Erythroblast (primary cell): Measurements from ENCODE around the gene DOCK1.

ENCODE experiments used
- DNase-seq, 2 experiments: peaks; one replicate each; lab custom pipeline; 2025; lab: John Stamatoyannopoulos, UW
- GATA1 ChIP-seq: IDR thresholded peaks from 2 replicates; pipeline ENCODE4 v1.6.1; 2011; ENCODE audit warnings: low read depth, mild to moderate bottlenecking, control low read depth, low read length, moderate library complexity
- POLR2A ChIP-seq: IDR thresholded peaks from 2 replicates; pipeline ENCODE4 v1.6.1; 2011; ENCODE audit warnings: mild to moderate bottlenecking, low read length

DOCK1 gene

DNA sequence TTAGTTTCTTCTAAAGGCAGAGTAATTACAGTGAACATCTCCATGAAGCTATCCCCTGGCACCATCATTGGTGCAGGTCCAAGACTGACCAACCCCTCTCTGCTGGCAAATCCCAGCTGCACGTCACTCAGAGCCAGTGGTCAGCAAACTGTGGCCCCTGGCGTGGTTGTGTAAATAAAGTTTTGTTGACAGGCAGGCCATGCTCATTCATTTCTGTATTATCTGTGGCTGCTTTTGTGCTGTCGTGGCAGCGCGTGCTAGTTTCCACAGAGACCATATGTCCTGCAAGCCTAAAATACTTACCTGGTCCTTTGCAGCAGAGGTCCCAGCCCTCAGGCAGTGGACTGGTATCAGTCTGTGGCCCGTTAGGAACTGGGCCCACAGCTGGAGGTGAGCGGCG is 526.3 kb downstream of the DOCK1 start:
- no peak for DNase-seq
- TF ChIP-seq POLR2A: no peak
- TF ChIP-seq GATA1: no peak

DNA sequence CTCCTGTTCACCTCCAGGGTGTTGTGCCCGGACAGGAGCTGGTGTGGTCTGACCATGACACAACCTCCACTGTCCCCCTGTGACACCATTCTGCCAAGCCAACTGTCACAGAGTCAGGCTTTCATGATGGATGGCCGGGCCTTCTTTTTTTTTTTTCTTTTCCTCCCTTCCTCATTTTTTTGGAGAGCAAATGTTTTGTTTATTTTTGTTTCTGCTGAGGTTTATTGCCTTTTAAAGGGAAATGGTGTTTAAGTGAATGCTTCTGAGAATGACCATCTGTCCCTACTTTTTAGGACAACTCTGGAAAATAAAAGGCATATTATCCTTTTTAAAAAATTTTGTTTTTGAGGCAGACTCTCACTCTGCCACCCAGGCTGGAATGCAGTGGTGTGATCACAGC is 528.8 kb downstream of the DOCK1 start:
- no peak for DNase-seq
- TF ChIP-seq GATA1 (no peak), POLR2A (no peak)

DNA sequence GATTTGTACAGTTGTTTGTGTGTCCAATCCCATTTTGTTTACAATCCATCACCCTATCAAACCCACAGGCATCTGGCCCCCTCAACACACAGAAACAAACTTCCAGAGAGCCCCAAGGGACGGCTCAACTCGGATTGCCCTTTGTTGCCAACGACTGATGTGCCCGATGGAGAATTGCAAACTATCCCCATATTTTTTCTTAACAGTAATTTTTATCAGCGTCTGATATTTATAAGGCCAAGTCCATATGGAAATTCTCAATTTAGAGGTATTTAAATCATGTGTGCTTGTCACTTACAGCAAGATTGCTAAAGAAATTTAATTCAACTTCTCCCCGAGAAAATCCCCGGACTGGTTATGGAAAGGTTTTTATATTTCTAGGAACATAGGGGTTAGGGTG is 530.0 kb downstream of the DOCK1 start:
- DNase-seq: no peak
- no peak for TF ChIP-seq POLR2A
- no peak for TF ChIP-seq GATA1

DNA sequence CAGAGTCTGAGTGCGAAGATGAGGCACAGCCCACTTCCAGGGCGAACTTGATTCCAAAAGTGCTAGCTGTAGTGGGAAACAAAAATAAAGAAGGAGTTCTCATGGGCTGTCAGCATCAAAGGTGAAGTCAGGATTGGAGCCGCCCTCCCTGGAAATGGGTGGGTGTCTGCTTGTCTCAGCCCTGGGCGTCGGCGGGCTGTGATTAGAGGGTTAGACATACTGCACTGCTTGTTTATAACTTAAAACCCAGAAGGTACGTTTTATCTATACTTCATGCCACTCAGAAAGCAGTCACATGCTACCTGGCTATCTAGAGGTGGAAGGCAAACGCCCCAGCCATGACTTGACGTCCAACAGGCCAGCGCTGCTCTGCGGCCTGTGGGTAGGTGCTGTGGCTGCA is 535.1 kb downstream of the DOCK1 start:
- DNase-seq: no peak
- TF ChIP-seq GATA1 (no peak), POLR2A (no peak)

DNA sequence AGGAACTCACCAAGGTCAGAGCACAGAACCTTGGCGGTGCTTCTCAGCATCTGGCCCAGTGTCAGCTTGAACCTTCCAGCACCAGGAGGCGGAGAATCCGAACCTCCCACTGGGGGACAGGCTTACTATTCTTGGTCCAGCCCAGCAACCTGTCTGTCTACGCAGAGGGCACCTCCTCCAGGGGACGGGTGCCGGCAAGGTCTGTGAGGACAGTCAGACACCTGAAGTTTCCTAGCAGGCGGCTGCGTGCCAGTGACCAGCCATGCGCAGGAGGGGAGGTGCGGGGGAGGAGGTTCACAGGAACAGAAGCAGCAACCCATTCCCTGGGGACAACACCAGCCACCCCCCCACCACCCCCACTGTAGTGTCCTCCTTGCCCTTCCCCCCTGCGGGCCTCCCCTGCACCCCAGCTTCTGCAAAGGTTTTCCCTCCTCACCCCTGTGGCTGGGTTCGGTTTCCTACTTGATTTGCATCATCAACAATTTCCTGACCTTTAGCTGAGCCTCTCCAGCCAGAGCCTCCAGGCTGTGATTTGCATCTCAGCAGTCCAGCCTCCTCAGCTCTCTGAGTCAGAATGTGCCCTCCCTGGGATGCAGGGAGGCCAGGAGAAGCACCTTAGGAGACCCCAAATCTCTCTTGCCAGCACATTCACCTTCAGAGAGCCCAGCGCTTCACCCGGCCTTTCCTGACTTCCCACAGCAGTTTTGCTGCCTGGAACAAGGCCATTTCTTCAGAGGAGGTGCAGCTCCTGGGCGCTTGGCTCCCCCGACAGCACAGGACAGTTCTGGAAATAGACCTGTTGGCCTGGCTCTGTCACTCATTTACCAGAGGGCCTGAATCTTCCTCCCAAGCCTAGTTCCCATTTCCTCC is 536.4 kb downstream of the DOCK1 start:
- TF ChIP-seq GATA1 (no peak), POLR2A (no peak)
- DNase-seq: no peak

DNA sequence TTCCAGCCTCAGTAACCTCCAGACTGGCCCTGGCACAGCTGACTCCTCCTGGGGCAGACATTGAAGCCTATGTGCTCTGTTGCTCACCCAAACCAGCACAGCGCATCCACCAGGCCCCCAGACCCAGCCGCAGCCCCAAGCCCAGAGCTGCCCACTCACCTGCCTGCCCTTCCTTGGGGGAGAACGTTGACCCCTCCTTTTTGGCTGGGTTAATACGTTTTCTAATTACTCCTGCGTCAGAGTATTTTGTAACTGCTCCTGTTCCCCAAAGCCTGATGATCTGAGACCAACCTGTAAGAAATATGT is 536.9 kb downstream of the DOCK1 start:
- TF ChIP-seq GATA1: no peak

DNA sequence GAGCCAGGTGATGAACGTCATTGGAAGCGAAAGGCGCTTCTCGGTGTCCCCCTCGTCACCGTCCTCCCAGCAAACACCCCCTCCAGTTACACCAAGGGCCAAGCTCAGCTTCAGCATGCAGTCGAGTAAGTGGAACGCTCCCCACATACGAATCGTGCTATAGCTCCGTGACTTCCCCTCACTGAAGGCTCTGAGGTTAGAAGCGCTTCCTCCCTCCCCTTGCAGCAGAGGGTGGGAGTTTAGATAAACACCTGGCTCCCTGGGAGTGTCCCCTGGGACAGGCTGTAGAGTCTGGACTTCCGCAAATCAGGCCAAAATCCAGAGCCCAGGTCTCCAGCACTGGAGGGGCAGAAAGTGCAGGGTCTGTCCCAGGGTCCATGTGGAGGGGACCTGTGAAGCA is 538.9 kb downstream of the DOCK1 start:
- no peak for DNase-seq
- TF ChIP-seq POLR2A (no peak), GATA1 (no peak)

More for the DNA sequence above, 536.9 kb downstream of the DOCK1 start:
- DNase-seq: no peak

DNA sequence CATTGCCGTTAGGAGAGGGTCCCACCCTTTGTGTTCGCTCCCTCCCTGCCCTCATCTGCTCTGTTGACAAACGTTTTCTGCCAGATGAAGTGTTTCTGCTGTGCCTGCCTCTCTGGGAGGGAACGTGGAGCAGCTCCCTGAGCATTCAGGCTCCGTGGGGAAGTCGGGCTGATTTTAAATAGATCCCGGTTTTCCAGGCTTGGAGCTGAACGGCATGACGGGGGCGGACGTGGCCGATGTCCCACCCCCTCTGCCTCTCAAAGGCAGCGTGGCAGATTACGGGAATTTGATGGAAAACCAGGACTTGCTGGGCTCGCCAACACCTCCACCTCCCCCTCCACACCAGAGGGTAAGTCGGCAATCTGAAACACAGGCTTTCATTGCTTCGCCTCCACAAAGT is 542.0 kb downstream of the DOCK1 start:
- DNase-seq: no peak
- no peak for TF ChIP-seq GATA1
- no peak for TF ChIP-seq POLR2A

DNA sequence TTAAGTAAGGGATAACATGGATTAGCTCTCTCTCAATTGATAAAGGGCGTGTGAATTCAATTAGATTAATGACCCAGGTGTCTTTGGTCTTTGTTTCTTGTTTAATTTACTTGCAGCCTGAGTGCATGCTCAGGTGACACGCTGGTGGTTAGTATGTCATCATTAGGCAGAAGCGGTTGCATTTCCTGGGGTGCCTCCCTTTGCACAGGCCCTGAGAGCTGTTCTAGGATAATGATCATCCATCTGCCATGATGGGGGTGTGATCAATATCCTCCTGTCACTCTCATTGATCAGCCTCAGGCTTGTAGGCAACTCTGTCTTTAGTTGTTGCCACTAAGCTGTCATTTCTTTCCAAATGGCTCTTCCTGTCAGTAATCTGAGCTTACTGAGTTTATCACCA is 544.3 kb downstream of the DOCK1 start:
- no peak for DNase-seq
- TF ChIP-seq GATA1 (no peak), POLR2A (no peak)

DNA sequence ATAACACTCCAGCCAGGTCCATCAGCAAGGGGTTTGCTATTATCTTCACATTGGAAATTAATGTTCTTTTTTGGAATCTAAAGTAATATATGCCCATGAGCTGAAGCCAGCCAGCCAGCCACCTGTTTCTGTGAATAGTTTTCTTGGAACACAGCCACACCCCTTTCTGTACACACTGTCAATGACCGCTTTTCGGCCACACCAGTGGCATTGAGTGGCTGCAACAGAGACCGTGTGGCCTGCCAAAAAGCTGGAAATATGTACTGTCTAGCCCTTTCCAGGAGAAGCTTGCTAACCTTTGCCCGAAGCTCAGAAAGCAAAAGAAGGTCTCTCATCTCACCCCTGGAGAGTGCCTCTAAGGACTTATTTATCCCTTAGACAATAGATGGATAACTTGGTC is 545.4 kb downstream of the DOCK1 start:
- TF ChIP-seq GATA1 (no peak), POLR2A (no peak)
- DNase-seq: no peak

DNA sequence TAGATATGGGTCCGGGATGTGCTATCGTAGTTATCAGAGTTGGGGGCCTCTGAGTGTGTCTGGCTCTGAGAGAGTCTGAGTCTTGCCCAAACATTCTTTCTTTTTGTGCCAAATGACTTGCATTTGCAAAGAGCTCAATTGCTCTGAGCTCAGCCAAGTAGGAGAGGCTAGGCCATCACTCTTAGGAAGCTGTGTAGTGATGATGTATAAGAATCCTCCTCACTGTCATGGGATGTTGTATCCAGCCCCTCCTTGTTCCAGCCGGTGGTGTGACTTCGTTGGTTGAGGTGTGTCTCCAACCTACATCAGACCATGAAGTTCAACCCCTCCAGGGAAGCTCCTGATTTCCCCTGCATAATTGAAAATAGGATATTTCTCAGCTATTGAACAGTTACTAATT is 546.4 kb downstream of the DOCK1 start:
- TF ChIP-seq POLR2A (no peak), GATA1 (no peak)
- DNase-seq: no peak

DNA sequence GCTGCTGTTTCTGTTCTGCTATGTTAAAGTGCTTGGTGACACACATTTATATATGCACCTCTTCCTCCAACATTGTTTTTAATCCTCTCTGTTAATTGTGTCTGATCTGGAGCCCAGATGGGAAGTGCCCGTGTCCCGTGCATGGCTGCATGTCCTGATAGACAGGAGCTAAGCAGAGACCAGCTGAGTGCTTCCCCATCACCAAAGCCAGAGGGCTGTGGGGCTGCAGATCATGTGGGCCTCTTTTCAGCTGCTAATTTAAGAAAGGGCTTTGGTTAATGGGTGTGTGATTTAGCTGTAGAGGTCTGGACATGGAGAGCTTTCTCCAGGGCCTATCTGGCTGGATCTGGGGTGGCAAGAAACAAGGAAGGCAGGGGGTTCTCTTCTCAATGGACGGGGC is 547.3 kb downstream of the DOCK1 start:
- no peak for DNase-seq
- no peak for TF ChIP-seq GATA1
- no peak for TF ChIP-seq POLR2A

DNA sequence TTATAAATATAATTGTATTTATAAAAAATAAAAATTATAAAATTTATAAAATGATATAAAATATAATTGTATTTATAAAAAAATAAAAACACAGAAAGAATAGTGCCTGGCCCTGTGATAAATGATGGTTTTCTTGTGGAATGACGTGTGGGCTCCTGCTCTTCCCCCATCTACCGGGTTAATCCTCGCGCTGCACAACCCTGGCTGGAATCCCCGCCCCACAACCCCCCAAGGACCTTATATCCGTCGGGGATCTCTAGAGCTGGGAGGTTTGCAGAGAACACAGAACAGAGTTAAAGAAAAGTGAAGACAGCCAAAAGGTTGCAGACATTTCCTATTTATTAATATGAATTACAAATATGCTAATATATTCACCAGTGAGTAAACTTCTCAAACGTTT is 548.5 kb downstream of the DOCK1 start:
- DNase-seq: no peak
- no peak for TF ChIP-seq POLR2A
- TF ChIP-seq GATA1: no peak

DNA sequence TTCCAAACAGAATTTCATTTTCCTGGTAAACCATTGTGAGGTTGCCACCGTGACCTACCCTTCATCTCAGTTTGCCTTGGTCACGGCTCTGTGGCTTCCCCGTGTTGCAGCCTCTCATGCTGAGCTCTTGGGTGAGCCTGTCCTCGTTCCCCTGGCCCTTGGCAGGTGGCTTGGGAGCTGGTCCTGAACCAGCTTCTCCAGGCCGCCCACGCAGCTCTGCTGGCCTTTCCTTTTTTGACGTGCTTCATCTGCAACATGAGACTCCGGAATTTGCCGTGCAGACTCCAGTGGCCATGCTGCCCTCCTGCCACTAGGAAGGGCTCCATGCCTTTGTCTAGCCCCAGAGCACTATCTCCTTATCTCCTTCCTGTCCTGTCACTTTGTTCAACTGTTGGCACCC is 550.9 kb downstream of the DOCK1 start:
- TF ChIP-seq POLR2A (no peak), GATA1 (no peak)
- no peak for DNase-seq
